GM12864 (cell line): ENCODE data around the gene ROBO2.

Experiments
- DNase-seq: peaks from one replicate; pipeline ENCODE4 v3.0.0-alpha.2; 2011; ENCODE audit warnings: low read depth
- H3K4me3 ChIP-seq: 2 replicates; pipeline ENCODE4 v1.5.1; 2011; ENCODE audit warnings: mild to moderate bottlenecking, low read depth, low read length, control low read depth
- TF ChIP-seq, protein P1 (sequence below): IDR thresholded peaks from 2 replicates; pipeline ENCODE4 v1.5.1; 2011; ENCODE audit warnings: low read depth, mild to moderate bottlenecking, moderate library complexity, low read length, control low read depth, inconsistent platforms; ENCODE audit errors: missing control alignments

ROBO2 gene

DNA sequence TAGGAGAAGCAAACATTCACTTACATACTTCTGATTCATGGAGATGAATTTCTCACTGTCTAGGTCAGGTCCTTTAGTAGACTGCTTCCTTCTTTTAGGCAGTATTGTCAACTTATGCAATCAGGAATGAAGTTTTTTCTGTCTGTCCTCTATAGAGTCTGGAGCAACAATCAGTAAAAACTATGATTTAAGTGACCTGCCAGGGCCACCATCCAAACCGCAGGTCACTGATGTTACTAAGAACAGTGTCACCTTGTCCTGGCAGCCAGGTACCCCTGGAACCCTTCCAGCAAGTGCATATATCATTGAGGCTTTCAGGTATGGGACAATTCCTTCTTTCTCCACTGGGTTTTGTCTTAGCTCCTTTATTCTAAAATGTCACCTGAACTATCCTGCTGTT, 523.1 kb downstream of the ROBO2 start:
- no peak overlapping the region for H3K4me3 ChIP-seq
- TF ChIP-seq, protein P1, sequence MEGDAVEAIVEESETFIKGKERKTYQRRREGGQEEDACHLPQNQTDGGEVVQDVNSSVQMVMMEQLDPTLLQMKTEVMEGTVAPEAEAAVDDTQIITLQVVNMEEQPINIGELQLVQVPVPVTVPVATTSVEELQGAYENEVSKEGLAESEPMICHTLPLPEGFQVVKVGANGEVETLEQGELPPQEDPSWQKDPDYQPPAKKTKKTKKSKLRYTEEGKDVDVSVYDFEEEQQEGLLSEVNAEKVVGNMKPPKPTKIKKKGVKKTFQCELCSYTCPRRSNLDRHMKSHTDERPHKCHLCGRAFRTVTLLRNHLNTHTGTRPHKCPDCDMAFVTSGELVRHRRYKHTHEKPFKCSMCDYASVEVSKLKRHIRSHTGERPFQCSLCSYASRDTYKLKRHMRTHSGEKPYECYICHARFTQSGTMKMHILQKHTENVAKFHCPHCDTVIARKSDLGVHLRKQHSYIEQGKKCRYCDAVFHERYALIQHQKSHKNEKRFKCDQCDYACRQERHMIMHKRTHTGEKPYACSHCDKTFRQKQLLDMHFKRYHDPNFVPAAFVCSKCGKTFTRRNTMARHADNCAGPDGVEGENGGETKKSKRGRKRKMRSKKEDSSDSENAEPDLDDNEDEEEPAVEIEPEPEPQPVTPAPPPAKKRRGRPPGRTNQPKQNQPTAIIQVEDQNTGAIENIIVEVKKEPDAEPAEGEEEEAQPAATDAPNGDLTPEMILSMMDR = no peak
- no peak for DNase-seq

- TF ChIP-seq, protein P1 = no peak
- no peak overlapping the region for H3K4me3 ChIP-seq
- DNase-seq = no peak
These were observed 526.2 kb downstream of the ROBO2 start for GRCh38 chr3:77566055-77566454.

DNA sequence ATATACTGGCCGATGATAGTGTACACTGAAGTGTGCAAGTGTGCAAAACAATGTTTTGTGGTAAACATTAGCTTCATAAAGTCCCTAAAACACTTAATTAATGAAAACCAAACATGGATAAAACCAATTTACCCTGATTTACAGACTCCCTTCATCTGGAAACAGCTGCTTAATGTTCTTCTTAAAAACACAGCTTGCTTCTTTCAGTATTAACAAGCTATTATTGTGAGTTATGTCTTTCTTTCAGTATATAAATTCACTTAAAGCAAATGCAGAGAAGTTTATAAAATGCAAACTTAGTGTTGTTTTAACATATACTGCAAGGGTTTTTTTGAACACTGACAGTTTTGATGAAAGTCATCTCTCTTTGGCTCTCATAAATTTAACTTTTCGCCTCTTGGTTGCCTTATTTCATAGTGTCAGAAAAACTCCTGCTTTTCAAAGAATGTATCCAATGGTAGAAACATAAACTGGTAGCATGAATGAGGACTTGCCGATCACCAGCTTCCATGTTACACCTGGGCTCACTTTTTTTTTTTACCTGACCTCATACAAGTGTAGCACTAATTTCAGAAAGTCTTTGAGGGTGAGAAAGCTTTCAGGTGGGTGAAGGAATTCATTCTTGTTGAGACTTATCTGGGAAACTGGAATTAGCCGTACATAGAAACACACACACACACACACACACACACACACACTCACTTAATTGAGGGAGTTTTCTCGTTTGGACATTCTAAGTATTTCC, 532.2 kb downstream of the ROBO2 start:
- no peak overlapping the region for H3K4me3 ChIP-seq
- no peak for DNase-seq
- TF ChIP-seq, protein P1 = no peak

GRCh38 chr3:77577264-77577663, 537.4 kb downstream of the ROBO2 start:
- TF ChIP-seq, protein P1 = no peak

GRCh38 chr3:77586216-77586615, 546.3 kb downstream of the ROBO2 start:
- DNase-seq = no peak
- TF ChIP-seq, protein P1 = no peak
- no peak overlapping the region for H3K4me3 ChIP-seq

More at GRCh38 chr3:77577264-77577663, 537.4 kb downstream of the ROBO2 start:
- DNase-seq = no peak
- no peak overlapping the region for H3K4me3 ChIP-seq

GRCh38 chr3:77588863-77589262, 549.0 kb downstream of the ROBO2 start:
- TF ChIP-seq, protein P1 = no peak
- H3K4me3 ChIP-seq = no peak overlapping the region
- DNase-seq = no peak

GRCh38 chr3:77590191-77590590, 550.3 kb downstream of the ROBO2 start:
- H3K4me3 ChIP-seq = no peak overlapping the region
- TF ChIP-seq, protein P1 = no peak
- no peak for DNase-seq
